ENCODE measurements around the gene HSPA5.

GRCh38 chr9:125280945-125281344 lies 39.8 kb upstream of the HSPA5 start:
- TF ChIP-seq CTCF (IDR thresholded peaks at IDR 0.05) (no peak), EP300 (IDR thresholded peaks at IDR 0.05) (no peak)
